GM13976 (cell line): ENCODE measurements around the gene GPC5.

Experiments used
- DNase-seq: peaks from one replicate; pipeline ENCODE4 v3.0.0; 2012; ENCODE audit warnings: low spot score
- CTCF ChIP-seq: IDR thresholded peaks from 2 replicates; pipeline ENCODE4 v1.5.1; 2012; ENCODE audit warnings: borderline replicate concordance, mild to moderate bottlenecking; ENCODE audit not compliant: insufficient read depth; ENCODE audit errors: extremely low read depth, missing control alignments, control extremely low read depth
- in situ Hi-C: fragments of 300-500 bp; cut with MboI; formaldehyde crosslinking; loops from one replicate; pipeline ENCODE4 v1.12.0; 2022; ENCODE audit warnings: low sequenced_read_pairs, mixed read lengths, inconsistent platforms; ENCODE audit not compliant: unreplicated experiment

GPC5 gene

GRCh38 chr13:92122186-92122853 lies 723.9 kb downstream of the GPC5 start:
- no peak for TF ChIP-seq CTCF
- in situ Hi-C loops = no loop called here
- no peak for DNase-seq

- DNase-seq = no peak
- no peak for TF ChIP-seq CTCF
- in situ Hi-C loops = no loop called here
Measured at GRCh38 chr13:92126399-92126798, 728.0 kb downstream of the GPC5 start.

- in situ Hi-C loops = no loop called here
- DNase-seq = no peak
- TF ChIP-seq CTCF = no peak
Measured at GRCh38 chr13:92135509-92135908, 737.1 kb downstream of the GPC5 start.

GRCh38 chr13:92136449-92137155 lies 738.2 kb downstream of the GPC5 start:
- no peak for DNase-seq
- in situ Hi-C loops = no loop called here
- no peak for TF ChIP-seq CTCF

GRCh38 chr13:92137520-92137919 lies 739.1 kb downstream of the GPC5 start:
- in situ Hi-C loops = no loop called here
- no peak for TF ChIP-seq CTCF
- DNase-seq = no peak

- in situ Hi-C loops = no loop called here
- TF ChIP-seq CTCF = no peak
- no peak for DNase-seq
Measured at GRCh38 chr13:92143766-92144165, 745.3 kb downstream of the GPC5 start.
